Mesothelial cell of epicardium (in vitro differentiated cells): ENCODE results near the gene ZNF317. TPM values are rescaled to one million over a fixed set of nuclear protein-coding genes. Genes with fewer than 3 reads are reported as not detected.

Source experiments
- DNase-seq, 2 experiments: peaks; one replicate each; pipeline ENCODE4 v3.0.0; 2021; ENCODE audit warnings: low spot score in 2 of 2; ENCODE audit not compliant: unreplicated experiment in 2 of 2
- H3K27ac Mint-ChIP-seq: 2 replicates; pipeline ENCODE4 v1.8.0; 2021; ENCODE audit warnings: mixed read lengths
- H3K27me3 Mint-ChIP-seq: 2 replicates; pipeline ENCODE4 v1.8.0; 2021; ENCODE audit warnings: low read depth, mixed read lengths
- H3K36me3 Mint-ChIP-seq: 2 replicates; pipeline ENCODE4 v1.8.0; 2021; ENCODE audit warnings: mixed read lengths
- H3K4me1 Mint-ChIP-seq: 2 replicates; pipeline ENCODE4 v1.8.0; 2021; ENCODE audit warnings: mixed read lengths
- H3K4me3 Mint-ChIP-seq: 2 replicates; pipeline ENCODE4 v1.8.0; 2021; ENCODE audit warnings: mild to moderate bottlenecking, moderate library complexity, mixed read lengths
- H3K9me3 Mint-ChIP-seq: 2 replicates; pipeline ENCODE4 v1.8.0; 2021; ENCODE audit warnings: mixed read lengths
- CTCF ChIP-seq: fragments of 200-600 bp; sonication (generic); IDR thresholded peaks from one replicate; pipeline ENCODE4 v1.5.0; 2021; ENCODE audit warnings: antibody characterized with exemption; ENCODE audit not compliant: unreplicated experiment
- total RNA-seq: library from RNA; stranded (reverse); gene quantifications from 3 replicates; pipeline ENCODE4 v1.2.1, GENCODE V29; 2021

The ZNF317 gene
- 40.6 to 44.9 TPM (median 44.7 TPM) in 3 replicates for total RNA-seq

GRCh38 chr19:9140159-9140874, at the start of gene ZNF317:
ZNF317 (plus strand) TSS chr19:9140397; CDS start chr19:9156017, 15,620 bp downstream.
- peak within 1 kb of the TSS; percentile 97 for H3K27ac Mint-ChIP-seq
- H3K9me3 Mint-ChIP-seq: peaks cover 19% of the 10 kb centered on the region
- DNase-seq: peak; percentile 82 to 83
- H3K36me3 Mint-ChIP-seq: peaks cover 30% of the 10 kb centered on the region
- H3K4me1 Mint-ChIP-seq: peaks cover 16% of the 10 kb centered on the region
- peak within 1 kb of the TSS; percentile 97 for H3K4me3 Mint-ChIP-seq
- H3K27me3 Mint-ChIP-seq: peaks cover 3% of the 10 kb centered on the region
- no peak for TF ChIP-seq CTCF

- Mint-ChIP-seq H3K27ac (no peak within 1 kb of the TSS), H3K36me3 (peaks cover 2% of the 10 kb centered on the region), H3K4me3 (no peak within 1 kb of the TSS), H3K9me3 (peaks cover 31% of the 10 kb centered on the region), H3K4me1 (no peaks in the 10 kb centered on the region), H3K27me3 (no peaks in the 10 kb centered on the region)
- TF ChIP-seq CTCF: no peak
- no peak for DNase-seq
Observed at GRCh38 chr19:9107375-9107774, 32.8 kb upstream of the ZNF317 start, which contains the start of gene OR7G2. OR7G2 (minus strand) TSS chr19:9107475; CDS start chr19:9103243, 4,232 bp downstream.

GRCh38 chr19:9109959-9110358, 30.2 kb upstream of the ZNF317 start:
- H3K4me1 Mint-ChIP-seq: no peaks in the 10 kb centered on the region
- H3K4me3 Mint-ChIP-seq: no peak overlapping the region
- no peak for DNase-seq
- H3K27me3 Mint-ChIP-seq: no peaks in the 10 kb centered on the region
- H3K27ac Mint-ChIP-seq: no peak overlapping the region
- H3K36me3 Mint-ChIP-seq: peaks cover 5% of the 10 kb centered on the region
- no peak for TF ChIP-seq CTCF
- peaks cover 36% of the 10 kb centered on the region for H3K9me3 Mint-ChIP-seq

- Mint-ChIP-seq H3K27ac (no peak within 1 kb of the TSS), H3K27me3 (no peaks in the 10 kb centered on the region), H3K9me3 (peaks cover 47% of the 10 kb centered on the region), H3K4me3 (no peak within 1 kb of the TSS), H3K36me3 (peaks cover 5% of the 10 kb centered on the region), H3K4me1 (no peaks in the 10 kb centered on the region)
- DNase-seq: no peak
- TF ChIP-seq CTCF: no peak
Observed at GRCh38 chr19:9115307-9115813, 24.8 kb upstream of the ZNF317 start, which contains the start of gene OR7G1. OR7G1 (minus strand) TSS chr19:9115763; CDS start chr19:9115763, 0 bp downstream.

- H3K9me3 Mint-ChIP-seq: peaks cover 49% of the 10 kb centered on the region
Observed at GRCh38 chr19:9116547-9116946, 23.6 kb upstream of the ZNF317 start.

More at GRCh38 chr19:9116547-9116946, 23.6 kb upstream of the ZNF317 start:
- no peak for TF ChIP-seq CTCF
- Mint-ChIP-seq H3K4me3 (no peak overlapping the region), H3K36me3 (peaks cover 5% of the 10 kb centered on the region), H3K27ac (no peak overlapping the region), H3K27me3 (no peaks in the 10 kb centered on the region), H3K4me1 (no peaks in the 10 kb centered on the region)
- DNase-seq: no peak
